ENCODE results near the gene EBP. TPM values are rescaled to one million over a fixed set of nuclear protein-coding genes. Genes with fewer than 3 reads are reported as not detected.
A peak's percentile ranks its signal among the peaks of the same experiment; 100 is the strongest.

EBP gene
- total and polyA plus RNA-seq, 2 experiments from 2014 or later: 128 to 176 TPM

DNA sequence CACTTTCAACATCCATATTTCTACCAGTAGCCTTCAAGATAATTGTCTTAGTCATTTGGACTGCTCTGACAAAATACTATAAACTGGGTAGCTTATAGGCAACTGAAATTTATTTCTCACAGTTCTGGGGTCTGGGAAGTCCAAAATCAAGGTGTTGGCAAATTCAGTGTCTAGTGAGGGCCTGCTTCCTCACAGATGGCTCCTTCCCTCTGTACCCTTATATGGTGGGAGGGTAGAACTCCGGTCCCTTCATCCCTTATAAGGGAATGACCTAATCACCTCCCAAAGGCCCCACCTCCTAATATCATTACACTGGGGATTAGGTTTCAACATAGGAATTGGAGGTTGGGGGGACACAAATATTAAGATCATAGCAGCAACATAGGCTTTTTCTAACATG, 10.6 kb downstream of the EBP start:
- H2AFZ ChIP-seq: no peak overlapping the region
- H3K9me2 ChIP-seq (ENCODE audit: insufficient read depth): no peaks in the 10 kb centered on the region
- peak; percentile 28; the same call in 1 of the 3 replicates for ATAC-seq
- H3K79me2 ChIP-seq (replicated peaks; ENCODE audit: insufficient read depth): no peaks in the 10 kb centered on the region
- no peaks in the 10 kb centered on the region for H4K20me1 ChIP-seq (replicated peaks; ENCODE audit: insufficient read depth)
- no peak overlapping the region for H3K4me2 ChIP-seq
- no peak for DNase-seq (ENCODE audit: low spot score)
- no peaks in the 10 kb centered on the region for H3K27me3 ChIP-seq (ENCODE audit: insufficient read depth)
- Mint-ChIP-seq H3K27ac (no peak overlapping the region), H3K27me3 (ENCODE audit: insufficient read depth, low read depth, poor library complexity) (no peaks in the 10 kb centered on the region), H3K9me3 (no peaks in the 10 kb centered on the region), H3K4me3 (no peak overlapping the region), H3K4me1 (peaks cover 3% of the 10 kb centered on the region; the same call in 1 of the 3 replicates), H3K36me3 (ENCODE audit: low read depth) (peaks cover 20% of the 10 kb centered on the region)
- H3F3A ChIP-seq (replicated peaks; ENCODE audit: low read depth): no peaks in the 10 kb centered on the region
- no peaks in the 10 kb centered on the region; the same call in 1 of the 2 replicates for H3K36me3 ChIP-seq (ENCODE audit: insufficient read depth)
- no peaks in the 10 kb centered on the region for H3K4me1 ChIP-seq (ENCODE audit: insufficient read depth)
- TF ChIP-seq EZH2phosphoT487 (IDR thresholded peaks at IDR 0.05; ENCODE audit: unreplicated experiment): no peak
- no peak for TF ChIP-seq ETS1 (IDR thresholded peaks at IDR 0.05)
- no peak for TF ChIP-seq STAT1 (IDR thresholded peaks at IDR 0.05; ENCODE audit: unreplicated experiment)
- TF ChIP-seq CREB1 (CRISPR knock-in tag; IDR thresholded peaks at IDR 0.05; ENCODE audit: low read depth): no peak
- no peak for TF ChIP-seq EZH2 (IDR thresholded peaks at IDR 0.05; ENCODE audit: low read depth, unreplicated experiment)
- TF ChIP-seq JUNB (IDR thresholded peaks at IDR 0.05; ENCODE audit: unreplicated experiment): no peak
- TF ChIP-seq, protein P1, sequence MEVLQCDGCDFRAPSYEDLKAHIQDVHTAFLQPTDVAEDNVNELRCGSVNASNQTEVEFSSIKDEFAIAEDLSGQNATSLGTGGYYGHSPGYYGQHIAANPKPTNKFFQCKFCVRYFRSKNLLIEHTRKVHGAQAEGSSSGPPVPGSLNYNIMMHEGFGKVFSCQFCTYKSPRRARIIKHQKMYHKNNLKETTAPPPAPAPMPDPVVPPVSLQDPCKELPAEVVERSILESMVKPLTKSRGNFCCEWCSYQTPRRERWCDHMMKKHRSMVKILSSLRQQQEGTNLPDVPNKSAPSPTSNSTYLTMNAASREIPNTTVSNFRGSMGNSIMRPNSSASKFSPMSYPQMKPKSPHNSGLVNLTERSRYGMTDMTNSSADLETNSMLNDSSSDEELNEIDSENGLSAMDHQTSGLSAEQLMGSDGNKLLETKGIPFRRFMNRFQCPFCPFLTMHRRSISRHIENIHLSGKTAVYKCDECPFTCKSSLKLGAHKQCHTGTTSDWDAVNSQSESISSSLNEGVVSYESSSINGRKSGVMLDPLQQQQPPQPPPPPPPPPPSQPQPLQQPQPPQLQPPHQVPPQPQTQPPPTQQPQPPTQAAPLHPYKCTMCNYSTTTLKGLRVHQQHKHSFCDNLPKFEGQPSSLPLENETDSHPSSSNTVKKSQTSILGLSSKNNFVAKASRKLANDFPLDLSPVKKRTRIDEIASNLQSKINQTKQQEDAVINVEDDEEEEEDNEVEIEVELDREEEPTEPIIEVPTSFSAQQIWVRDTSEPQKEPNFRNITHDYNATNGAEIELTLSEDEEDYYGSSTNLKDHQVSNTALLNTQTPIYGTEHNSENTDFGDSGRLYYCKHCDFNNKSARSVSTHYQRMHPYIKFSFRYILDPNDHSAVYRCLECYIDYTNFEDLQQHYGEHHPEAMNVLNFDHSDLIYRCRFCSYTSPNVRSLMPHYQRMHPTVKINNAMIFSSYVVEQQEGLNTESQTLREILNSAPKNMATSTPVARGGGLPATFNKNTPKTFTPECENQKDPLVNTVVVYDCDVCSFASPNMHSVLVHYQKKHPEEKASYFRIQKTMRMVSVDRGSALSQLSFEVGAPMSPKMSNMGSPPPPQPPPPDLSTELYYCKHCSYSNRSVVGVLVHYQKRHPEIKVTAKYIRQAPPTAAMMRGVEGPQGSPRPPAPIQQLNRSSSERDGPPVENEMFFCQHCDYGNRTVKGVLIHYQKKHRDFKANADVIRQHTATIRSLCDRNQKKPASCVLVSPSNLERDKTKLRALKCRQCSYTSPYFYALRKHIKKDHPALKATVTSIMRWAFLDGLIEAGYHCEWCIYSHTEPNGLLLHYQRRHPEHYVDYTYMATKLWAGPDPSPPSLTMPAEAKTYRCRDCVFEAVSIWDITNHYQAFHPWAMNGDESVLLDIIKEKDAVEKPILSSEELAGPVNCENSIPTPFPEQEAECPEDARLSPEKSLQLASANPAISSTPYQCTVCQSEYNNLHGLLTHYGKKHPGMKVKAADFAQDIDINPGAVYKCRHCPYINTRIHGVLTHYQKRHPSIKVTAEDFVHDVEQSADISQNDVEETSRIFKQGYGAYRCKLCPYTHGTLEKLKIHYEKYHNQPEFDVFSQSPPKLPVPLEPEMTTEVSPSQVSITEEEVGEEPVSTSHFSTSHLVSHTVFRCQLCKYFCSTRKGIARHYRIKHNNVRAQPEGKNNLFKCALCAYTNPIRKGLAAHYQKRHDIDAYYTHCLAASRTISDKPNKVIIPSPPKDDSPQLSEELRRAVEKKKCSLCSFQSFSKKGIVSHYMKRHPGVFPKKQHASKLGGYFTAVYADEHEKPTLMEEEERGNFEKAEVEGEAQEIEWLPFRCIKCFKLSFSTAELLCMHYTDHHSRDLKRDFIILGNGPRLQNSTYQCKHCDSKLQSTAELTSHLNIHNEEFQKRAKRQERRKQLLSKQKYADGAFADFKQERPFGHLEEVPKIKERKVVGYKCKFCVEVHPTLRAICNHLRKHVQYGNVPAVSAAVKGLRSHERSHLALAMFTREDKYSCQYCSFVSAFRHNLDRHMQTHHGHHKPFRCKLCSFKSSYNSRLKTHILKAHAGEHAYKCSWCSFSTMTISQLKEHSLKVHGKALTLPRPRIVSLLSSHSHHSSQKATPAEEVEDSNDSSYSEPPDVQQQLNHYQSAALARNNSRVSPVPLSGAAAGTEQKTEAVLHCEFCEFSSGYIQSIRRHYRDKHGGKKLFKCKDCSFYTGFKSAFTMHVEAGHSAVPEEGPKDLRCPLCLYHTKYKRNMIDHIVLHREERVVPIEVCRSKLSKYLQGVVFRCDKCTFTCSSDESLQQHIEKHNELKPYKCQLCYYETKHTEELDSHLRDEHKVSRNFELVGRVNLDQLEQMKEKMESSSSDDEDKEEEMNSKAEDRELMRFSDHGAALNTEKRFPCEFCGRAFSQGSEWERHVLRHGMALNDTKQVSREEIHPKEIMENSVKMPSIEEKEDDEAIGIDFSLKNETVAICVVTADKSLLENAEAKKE (CRISPR knock-in tag; IDR thresholded peaks at IDR 0.05): no peak
- no peak for TF ChIP-seq NANOG (IDR thresholded peaks at IDR 0.05; ENCODE audit: borderline replicate concordance)
- TF ChIP-seq ZNF114 (CRISPR knock-in tag; IDR thresholded peaks at IDR 0.05): no peak
- TF ChIP-seq, protein P2, sequence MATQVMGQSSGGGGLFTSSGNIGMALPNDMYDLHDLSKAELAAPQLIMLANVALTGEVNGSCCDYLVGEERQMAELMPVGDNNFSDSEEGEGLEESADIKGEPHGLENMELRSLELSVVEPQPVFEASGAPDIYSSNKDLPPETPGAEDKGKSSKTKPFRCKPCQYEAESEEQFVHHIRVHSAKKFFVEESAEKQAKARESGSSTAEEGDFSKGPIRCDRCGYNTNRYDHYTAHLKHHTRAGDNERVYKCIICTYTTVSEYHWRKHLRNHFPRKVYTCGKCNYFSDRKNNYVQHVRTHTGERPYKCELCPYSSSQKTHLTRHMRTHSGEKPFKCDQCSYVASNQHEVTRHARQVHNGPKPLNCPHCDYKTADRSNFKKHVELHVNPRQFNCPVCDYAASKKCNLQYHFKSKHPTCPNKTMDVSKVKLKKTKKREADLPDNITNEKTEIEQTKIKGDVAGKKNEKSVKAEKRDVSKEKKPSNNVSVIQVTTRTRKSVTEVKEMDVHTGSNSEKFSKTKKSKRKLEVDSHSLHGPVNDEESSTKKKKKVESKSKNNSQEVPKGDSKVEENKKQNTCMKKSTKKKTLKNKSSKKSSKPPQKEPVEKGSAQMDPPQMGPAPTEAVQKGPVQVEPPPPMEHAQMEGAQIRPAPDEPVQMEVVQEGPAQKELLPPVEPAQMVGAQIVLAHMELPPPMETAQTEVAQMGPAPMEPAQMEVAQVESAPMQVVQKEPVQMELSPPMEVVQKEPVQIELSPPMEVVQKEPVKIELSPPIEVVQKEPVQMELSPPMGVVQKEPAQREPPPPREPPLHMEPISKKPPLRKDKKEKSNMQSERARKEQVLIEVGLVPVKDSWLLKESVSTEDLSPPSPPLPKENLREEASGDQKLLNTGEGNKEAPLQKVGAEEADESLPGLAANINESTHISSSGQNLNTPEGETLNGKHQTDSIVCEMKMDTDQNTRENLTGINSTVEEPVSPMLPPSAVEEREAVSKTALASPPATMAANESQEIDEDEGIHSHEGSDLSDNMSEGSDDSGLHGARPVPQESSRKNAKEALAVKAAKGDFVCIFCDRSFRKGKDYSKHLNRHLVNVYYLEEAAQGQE (IDR thresholded peaks at IDR 0.05; ENCODE audit: unreplicated experiment): no peak
- TF ChIP-seq POLR2AphosphoS5 (IDR thresholded peaks at IDR 0.05; ENCODE audit: low read depth): no peak
- no peak overlapping the region for H3K4me3 ChIP-seq
- H3K27ac ChIP-seq (ENCODE audit: low read depth): no peak overlapping the region

Measured in GM23338 (cell line).